ENCODE measurements around the gene PTPRF. TPM values are rescaled to one million over a fixed set of nuclear protein-coding genes. Genes with fewer than 3 reads are reported as not detected.

PTPRF gene
- total and polyA plus RNA-seq, 9 donors: 9.3 to 41.2 (median 21.0) TPM

DNA sequence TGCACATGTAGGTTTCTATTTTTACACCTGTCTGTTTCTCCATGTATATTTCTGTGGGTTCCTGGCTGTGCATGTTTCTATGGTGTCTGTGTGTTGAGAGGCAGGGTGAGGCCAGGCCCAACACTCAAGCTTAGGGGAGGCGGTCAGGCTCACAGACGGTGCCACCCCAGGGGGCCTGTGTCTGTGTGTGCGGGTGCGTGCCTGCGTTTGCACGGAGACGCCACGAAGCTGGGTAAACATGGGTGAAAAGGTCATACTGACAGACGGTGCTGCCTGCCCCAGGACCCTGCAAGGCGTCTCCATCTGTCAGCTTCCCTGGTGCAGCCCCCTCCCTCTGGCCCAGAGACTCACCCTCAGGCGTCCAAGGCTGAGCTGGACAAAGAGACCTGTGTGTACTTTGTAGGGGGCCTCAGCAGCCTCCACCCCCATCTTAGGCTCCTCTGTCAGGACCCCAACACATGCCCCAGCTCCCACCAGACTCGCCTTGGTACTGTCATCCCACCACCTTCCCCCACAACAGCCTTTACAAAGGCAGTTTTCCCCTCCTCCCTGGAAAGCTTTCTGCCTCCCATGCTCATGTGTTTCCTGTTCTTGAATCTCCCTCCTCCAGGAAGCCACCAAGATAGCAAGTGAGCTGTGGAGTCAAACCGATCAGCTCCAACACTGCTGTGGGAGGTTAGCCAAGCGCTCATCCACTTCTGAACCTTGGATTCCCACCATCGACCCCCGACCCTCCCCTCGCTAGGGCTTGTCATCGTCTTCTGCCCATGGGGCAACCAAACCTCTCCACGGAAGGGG, 34.1 kb downstream of the PTPRF start:
- Histone ChIP-seq H3K9me3 (replicated peaks; ENCODE audit: control insufficient read depth, low read depth, low read length) (no peaks in the 10 kb centered on the region), H3K36me3 (ENCODE audit: control insufficient read depth, insufficient read depth, low read length) (peaks cover 2% of the 10 kb centered on the region), H3K27me3 (ENCODE audit: control insufficient read depth, insufficient read depth, low read length) (no peaks in the 10 kb centered on the region), H3K27ac (ENCODE audit: low read length) (no peak overlapping the region), H3K4me1 (ENCODE audit: control insufficient read depth, insufficient read depth, low read length) (peaks cover 35% of the 10 kb centered on the region), H3K4me3 (ENCODE audit: low read length) (no peak overlapping the region)
- 63% methylated on average over 6 of the region's 19 CpGs for WGBS (ENCODE audit: insufficient coverage)
- no peak for DNase-seq

DNA sequence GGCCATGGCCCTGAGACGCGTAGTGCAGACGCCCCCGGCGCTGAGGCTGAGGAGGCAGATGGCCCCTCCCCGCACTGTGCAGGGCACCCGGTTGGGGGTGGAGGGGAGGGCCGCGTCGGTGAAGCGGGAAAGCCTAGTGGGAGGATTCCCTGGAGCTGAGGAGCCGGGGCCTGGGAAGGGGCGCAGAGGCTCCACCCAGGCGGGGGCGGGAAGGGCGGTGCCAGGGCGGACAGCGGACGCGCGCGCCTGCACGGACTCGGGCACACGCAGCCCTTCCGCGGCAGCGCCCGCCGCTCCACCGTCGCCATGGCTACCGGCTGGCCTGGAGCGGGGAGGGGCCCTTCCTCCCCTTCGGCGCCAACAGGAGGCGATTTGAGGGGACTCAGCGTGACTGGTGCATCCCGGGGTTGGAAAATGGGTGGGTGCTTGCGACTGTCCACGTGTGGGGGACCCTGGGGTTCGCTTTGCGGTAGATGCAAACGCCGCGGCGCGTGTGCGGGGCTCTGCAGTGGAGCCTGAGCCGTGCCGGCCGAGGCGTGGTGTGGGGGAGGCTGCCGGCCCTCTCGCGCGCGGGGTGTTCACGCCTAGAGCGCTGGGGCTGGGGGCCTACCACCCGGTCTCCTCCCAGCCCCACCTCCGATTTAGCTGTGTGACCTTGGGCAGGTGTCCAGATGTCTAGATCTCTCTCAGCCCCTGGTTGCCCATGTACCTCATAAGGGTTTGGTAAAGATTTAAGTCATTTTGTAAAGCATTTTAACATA, 35.1 kb downstream of the PTPRF start:
- peak; percentile 82 for DNase-seq
- WGBS (ENCODE audit: insufficient coverage): 2% methylated on average over 42 of the region's 62 CpGs
- H3K27ac ChIP-seq (ENCODE audit: low read length): no peak overlapping the region
- H3K27me3 ChIP-seq (ENCODE audit: control insufficient read depth, insufficient read depth, low read length): no peaks in the 10 kb centered on the region
- peak overlapping the region; percentile 47 for H3K4me3 ChIP-seq (ENCODE audit: low read length)
- H3K36me3 ChIP-seq (ENCODE audit: control insufficient read depth, insufficient read depth, low read length): peaks cover 7% of the 10 kb centered on the region
- peaks cover 35% of the 10 kb centered on the region for H3K4me1 ChIP-seq (ENCODE audit: control insufficient read depth, insufficient read depth, low read length)
- H3K9me3 ChIP-seq (replicated peaks; ENCODE audit: control insufficient read depth, low read depth, low read length): no peaks in the 10 kb centered on the region

DNA sequence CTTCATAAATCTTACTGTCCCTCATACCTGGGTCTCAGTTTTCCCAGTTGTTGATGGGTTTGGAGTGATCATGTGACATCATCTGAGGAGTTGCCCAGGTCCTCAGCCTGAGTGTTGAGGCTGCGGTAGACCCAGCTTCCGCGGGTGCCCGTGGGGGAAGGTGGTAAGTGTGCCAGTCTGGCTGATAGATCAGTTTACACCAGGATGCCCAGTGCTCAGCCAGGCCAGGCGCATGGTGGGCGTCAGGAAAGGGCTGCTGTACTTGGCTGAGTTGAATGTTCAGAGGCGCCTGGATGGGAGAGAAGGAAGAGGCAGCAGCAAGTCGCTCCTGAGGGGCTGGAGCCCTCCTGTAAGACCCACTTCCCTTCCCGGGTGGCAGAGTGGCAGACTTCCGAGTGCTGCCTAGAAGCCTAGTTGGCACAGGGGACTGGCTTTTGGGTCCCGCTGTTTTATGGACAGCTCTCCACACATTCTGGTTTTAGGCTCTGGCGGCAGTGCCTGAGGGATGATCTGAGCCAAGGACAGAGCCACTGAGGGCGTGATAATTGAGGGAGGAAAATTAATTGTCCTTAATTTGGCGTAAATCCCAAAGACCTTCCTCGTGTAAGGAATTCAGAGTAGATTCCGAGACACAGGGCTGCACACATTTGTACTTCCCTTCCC, 35.8 kb downstream of the PTPRF start:
- 89% methylated on average over 11 of the region's 16 CpGs for WGBS (ENCODE audit: insufficient coverage)
- Histone ChIP-seq H3K27ac (ENCODE audit: low read length) (no peak overlapping the region), H3K9me3 (replicated peaks; ENCODE audit: control insufficient read depth, low read depth, low read length) (no peaks in the 10 kb centered on the region), H3K4me3 (ENCODE audit: low read length) (no peak overlapping the region), H3K36me3 (ENCODE audit: control insufficient read depth, insufficient read depth, low read length) (peaks cover 12% of the 10 kb centered on the region), H3K27me3 (ENCODE audit: control insufficient read depth, insufficient read depth, low read length) (no peaks in the 10 kb centered on the region), H3K4me1 (ENCODE audit: control insufficient read depth, insufficient read depth, low read length) (peaks cover 35% of the 10 kb centered on the region)
- DNase-seq: no peak

DNA sequence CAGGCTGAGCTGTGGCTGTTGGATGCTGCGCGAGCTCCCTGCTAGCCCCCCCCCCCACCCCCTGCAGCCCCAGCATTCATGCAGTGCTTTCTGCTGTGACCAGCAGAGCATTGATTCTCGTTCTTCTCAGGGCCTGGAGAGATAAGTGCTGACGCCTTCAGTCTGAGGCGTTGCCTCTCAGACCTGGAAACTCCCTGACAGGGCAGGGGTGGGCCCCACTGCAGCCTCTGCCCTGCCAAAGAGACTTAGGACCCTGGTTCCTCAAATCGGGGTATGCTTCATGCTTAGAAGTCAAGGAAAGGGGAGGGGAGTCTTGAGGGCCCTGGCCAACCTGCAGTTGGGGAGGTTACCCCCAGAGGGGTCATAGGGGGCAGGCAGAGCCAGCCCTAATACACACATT, 38.5 kb downstream of the PTPRF start:
- peaks cover 12% of the 10 kb centered on the region for H3K36me3 ChIP-seq (ENCODE audit: control insufficient read depth, insufficient read depth, low read length)
- H3K4me1 ChIP-seq (ENCODE audit: control insufficient read depth, insufficient read depth, low read length): peaks cover 40% of the 10 kb centered on the region
- no peak overlapping the region for H3K4me3 ChIP-seq (ENCODE audit: low read length)
- 76% methylated on average over 5 of the region's 6 CpGs for WGBS (ENCODE audit: insufficient coverage)
- H3K9me3 ChIP-seq (replicated peaks; ENCODE audit: control insufficient read depth, low read depth, low read length): no peaks in the 10 kb centered on the region
- no peaks in the 10 kb centered on the region for H3K27me3 ChIP-seq (ENCODE audit: control insufficient read depth, insufficient read depth, low read length)
- H3K27ac ChIP-seq (ENCODE audit: low read length): no peak overlapping the region
- no peak for DNase-seq

DNA sequence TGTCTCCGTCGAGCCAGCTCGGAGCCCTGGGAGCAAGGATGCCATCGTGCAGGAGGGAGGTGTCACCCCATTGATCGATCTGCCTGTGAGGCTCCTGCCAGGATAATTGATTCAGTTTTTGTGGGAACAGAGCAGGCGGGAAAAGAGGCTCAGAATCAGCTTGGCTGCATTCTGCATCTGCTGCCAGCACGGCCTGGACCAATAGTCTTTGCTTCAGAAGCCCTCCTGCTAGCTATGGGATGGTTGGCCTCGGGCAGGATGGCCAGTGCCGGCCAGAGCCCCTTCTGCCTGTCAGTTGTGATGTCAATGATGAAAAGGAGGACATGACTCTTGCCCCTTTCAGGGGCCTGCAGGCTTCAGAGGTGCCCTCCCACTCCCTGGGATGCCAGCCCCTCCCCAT, 39.6 kb downstream of the PTPRF start:
- DNase-seq: no peak
- no peak overlapping the region for H3K27ac ChIP-seq (ENCODE audit: low read length)
- no peak overlapping the region for H3K4me3 ChIP-seq (ENCODE audit: low read length)
- no peaks in the 10 kb centered on the region for H3K27me3 ChIP-seq (ENCODE audit: control insufficient read depth, insufficient read depth, low read length)
- H3K36me3 ChIP-seq (ENCODE audit: control insufficient read depth, insufficient read depth, low read length): peaks cover 12% of the 10 kb centered on the region
- no peaks in the 10 kb centered on the region for H3K9me3 ChIP-seq (replicated peaks; ENCODE audit: control insufficient read depth, low read depth, low read length)
- H3K4me1 ChIP-seq (ENCODE audit: control insufficient read depth, insufficient read depth, low read length): peaks cover 29% of the 10 kb centered on the region
- 91% methylated on average over 7 of the region's 9 CpGs for WGBS (ENCODE audit: insufficient coverage)

DNA sequence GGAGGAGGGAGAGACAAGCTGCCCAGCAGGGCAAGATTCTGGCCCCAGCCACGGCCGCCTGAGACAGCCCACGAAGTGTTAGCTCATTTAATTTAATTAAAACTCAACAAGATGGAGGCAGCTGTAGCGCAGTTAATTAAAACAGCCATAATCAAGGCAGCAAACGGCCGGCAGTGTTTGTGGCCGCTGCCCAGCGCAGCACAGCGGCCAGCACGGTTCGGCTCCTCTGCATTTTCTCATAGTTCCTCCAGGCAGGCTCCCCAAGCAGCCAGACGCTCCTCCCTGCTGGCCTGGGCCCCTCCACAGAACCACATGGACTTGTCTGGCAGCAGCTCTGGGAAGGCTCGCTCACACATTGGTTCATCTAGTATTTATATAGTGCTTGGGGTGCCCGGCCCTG, 40.0 kb downstream of the PTPRF start:
- H3K36me3 ChIP-seq (ENCODE audit: control insufficient read depth, insufficient read depth, low read length): peaks cover 12% of the 10 kb centered on the region
- H3K9me3 ChIP-seq (replicated peaks; ENCODE audit: control insufficient read depth, low read depth, low read length): no peaks in the 10 kb centered on the region
- H3K27me3 ChIP-seq (ENCODE audit: control insufficient read depth, insufficient read depth, low read length): no peaks in the 10 kb centered on the region
- no peak for DNase-seq
- no peak overlapping the region for H3K27ac ChIP-seq (ENCODE audit: low read length)
- H3K4me1 ChIP-seq (ENCODE audit: control insufficient read depth, insufficient read depth, low read length): peaks cover 26% of the 10 kb centered on the region
- H3K4me3 ChIP-seq (ENCODE audit: low read length): no peak overlapping the region
- WGBS (ENCODE audit: insufficient coverage): 79% methylated on average over 9 of the region's 14 CpGs

DNA sequence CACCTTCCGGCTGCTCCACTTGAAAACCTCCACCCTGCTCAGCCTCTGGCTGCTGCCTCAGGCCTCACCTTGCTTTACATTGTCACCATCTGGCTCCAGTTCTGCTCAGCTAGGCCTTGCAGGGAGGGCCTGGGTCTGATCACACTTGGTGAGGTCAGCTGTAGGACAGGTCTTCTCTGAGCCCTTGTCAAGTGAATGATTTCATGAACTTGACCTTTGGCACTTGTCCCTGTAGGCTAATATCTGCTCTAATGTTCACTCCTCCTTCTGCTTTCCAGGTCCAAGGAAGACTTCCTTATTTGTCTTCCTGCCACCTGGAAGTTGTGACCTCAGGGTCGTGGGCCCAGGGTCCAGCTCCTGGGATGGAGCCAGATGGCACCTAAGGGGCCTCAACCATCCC, 41.4 kb downstream of the PTPRF start:
- H3K27ac ChIP-seq (ENCODE audit: low read length): no peak overlapping the region
- WGBS (ENCODE audit: insufficient coverage): 70% methylated on average over 2 of the region's 2 CpGs
- H3K4me1 ChIP-seq (ENCODE audit: control insufficient read depth, insufficient read depth, low read length): peaks cover 15% of the 10 kb centered on the region
- H3K27me3 ChIP-seq (ENCODE audit: control insufficient read depth, insufficient read depth, low read length): no peaks in the 10 kb centered on the region
- H3K9me3 ChIP-seq (replicated peaks; ENCODE audit: control insufficient read depth, low read depth, low read length): no peaks in the 10 kb centered on the region
- no peak for DNase-seq
- no peak overlapping the region for H3K4me3 ChIP-seq (ENCODE audit: low read length)
- H3K36me3 ChIP-seq (ENCODE audit: control insufficient read depth, insufficient read depth, low read length): peaks cover 12% of the 10 kb centered on the region

DNA sequence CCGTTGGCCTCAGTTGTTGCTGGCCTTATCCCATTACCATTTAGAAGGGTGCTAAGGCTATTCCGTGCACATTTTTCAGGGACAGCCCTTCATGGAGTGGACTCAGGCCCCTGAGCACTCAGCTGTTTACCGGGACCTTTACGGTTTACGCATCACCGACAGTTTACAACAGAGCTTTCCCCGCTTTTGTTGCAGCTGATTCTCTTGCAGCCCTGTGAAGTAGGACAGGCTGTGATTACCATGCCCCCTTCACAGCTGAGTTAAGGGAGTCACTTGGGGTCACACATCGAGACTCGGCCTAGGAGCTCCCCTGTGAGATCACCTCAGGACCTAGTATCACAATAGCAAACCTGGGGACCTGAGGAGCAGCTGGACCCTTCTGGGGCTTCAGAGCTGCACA, 41.9 kb downstream of the PTPRF start:
- H3K9me3 ChIP-seq (replicated peaks; ENCODE audit: control insufficient read depth, low read depth, low read length): no peaks in the 10 kb centered on the region
- 45% methylated on average over 8 of the region's 9 CpGs for WGBS (ENCODE audit: insufficient coverage)
- H3K4me3 ChIP-seq (ENCODE audit: low read length): no peak overlapping the region
- peaks cover 12% of the 10 kb centered on the region for H3K36me3 ChIP-seq (ENCODE audit: control insufficient read depth, insufficient read depth, low read length)
- DNase-seq: no peak
- no peak overlapping the region for H3K27ac ChIP-seq (ENCODE audit: low read length)
- peaks cover 18% of the 10 kb centered on the region for H3K4me1 ChIP-seq (ENCODE audit: control insufficient read depth, insufficient read depth, low read length)
- no peaks in the 10 kb centered on the region for H3K27me3 ChIP-seq (ENCODE audit: control insufficient read depth, insufficient read depth, low read length)

DNA sequence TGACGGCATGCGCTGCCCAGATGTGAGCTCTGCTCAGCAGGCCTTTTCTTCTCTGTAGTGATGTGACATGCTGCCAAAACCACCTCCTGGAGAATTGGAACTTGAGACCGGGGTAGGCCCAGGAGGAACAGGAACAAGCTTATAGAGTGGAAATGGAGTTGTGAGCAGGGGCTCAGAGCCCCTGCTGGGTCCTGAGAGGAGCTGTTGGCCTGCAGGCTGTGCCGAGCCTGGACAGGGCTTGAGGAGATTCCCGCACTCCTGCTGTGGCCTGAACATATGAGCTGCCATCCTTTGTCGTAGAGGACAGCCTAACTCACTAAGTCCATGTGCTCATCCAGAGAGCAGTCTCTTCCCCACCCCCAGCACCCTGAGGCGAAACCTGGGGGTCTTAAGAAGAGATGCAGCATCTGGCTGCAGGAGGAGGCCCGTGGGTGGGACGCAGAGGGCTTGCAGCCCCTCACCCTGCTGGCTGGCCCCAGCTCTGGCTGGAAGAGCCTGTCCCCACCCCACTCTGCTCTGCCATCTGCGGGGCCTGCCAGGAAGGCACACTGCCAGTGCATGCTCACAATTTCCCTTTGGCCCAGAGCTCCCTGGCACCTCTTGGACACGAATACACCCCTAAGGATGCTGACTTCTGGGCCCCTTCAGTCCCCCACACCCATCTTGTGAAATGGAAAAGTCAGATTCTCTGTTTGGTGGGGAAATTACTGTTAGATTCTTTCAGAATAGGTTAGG, 42.5 kb downstream of the PTPRF start:
- Histone ChIP-seq H3K4me1 (ENCODE audit: control insufficient read depth, insufficient read depth, low read length) (peaks cover 19% of the 10 kb centered on the region), H3K27me3 (ENCODE audit: control insufficient read depth, insufficient read depth, low read length) (no peaks in the 10 kb centered on the region), H3K27ac (ENCODE audit: low read length) (peak overlapping the region; percentile 42), H3K4me3 (ENCODE audit: low read length) (no peak overlapping the region), H3K9me3 (replicated peaks; ENCODE audit: control insufficient read depth, low read depth, low read length) (no peaks in the 10 kb centered on the region), H3K36me3 (ENCODE audit: control insufficient read depth, insufficient read depth, low read length) (peaks cover 12% of the 10 kb centered on the region)
- 45% methylated on average over 6 of the region's 11 CpGs for whole genome bisulfite sequencing (ENCODE audit: insufficient coverage)
- DNase-seq: peak; percentile 35

Measured in muscle of leg (tissue), 11 donors.